ENCODE measurements around the gene CACNA1A.
A peak's percentile ranks its signal among the peaks of the same experiment; 100 is the strongest.
"Not testable (repeated sequence)": the region's sequence is repeated elsewhere in the genome, so short reads cannot be mapped to it uniquely, and the experiment has no call there.

Gene CACNA1A

GRCh38 chr19:13376537-13376936 lies 129.7 kb downstream of the CACNA1A start:
- TF ChIP-seq, protein P1, sequence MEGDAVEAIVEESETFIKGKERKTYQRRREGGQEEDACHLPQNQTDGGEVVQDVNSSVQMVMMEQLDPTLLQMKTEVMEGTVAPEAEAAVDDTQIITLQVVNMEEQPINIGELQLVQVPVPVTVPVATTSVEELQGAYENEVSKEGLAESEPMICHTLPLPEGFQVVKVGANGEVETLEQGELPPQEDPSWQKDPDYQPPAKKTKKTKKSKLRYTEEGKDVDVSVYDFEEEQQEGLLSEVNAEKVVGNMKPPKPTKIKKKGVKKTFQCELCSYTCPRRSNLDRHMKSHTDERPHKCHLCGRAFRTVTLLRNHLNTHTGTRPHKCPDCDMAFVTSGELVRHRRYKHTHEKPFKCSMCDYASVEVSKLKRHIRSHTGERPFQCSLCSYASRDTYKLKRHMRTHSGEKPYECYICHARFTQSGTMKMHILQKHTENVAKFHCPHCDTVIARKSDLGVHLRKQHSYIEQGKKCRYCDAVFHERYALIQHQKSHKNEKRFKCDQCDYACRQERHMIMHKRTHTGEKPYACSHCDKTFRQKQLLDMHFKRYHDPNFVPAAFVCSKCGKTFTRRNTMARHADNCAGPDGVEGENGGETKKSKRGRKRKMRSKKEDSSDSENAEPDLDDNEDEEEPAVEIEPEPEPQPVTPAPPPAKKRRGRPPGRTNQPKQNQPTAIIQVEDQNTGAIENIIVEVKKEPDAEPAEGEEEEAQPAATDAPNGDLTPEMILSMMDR (IDR thresholded peaks at IDR 0.05; ENCODE audit: low read depth, low read length, missing control alignments) = no peak
- H3K4me3 ChIP-seq (ENCODE audit: low read depth, low read length) = no peak overlapping the region
- DNase-seq (ENCODE audit: low read depth) = no peak

DNA sequence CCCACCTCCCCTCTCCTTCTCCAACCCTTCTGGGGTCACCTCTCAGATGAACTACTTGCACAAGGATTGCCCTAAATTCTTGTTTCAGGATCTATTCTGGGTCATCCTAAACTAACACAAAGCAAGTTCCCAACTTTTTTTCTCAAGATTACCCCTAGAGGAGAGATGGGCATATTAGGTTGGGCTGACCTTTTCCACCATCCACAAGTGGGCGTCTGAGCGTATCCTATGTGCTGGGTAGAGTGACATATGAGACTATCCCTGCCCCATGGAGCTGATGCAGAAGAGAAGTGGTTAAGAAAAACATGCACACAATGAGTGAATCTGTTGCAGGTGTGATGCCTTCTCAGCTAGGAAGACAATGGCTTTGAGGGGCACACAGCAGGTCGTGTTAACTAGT lies 132.7 kb downstream of the CACNA1A start:
- no peak for DNase-seq (ENCODE audit: low read depth)
- H3K4me3 ChIP-seq (ENCODE audit: low read depth, low read length) = no peak overlapping the region
- TF ChIP-seq, protein P1 (IDR thresholded peaks at IDR 0.05; ENCODE audit: low read depth, low read length, missing control alignments) = no peak

- H3K4me3 ChIP-seq (ENCODE audit: low read depth, low read length) = no peak overlapping the region
- TF ChIP-seq, protein P1 (IDR thresholded peaks at IDR 0.05; ENCODE audit: low read depth, low read length, missing control alignments) = no peak
- DNase-seq (ENCODE audit: low read depth) = no peak
Measured at GRCh38 chr19:13370948-13371347, 135.3 kb downstream of the CACNA1A start.

- no peak overlapping the region for H3K4me3 ChIP-seq (ENCODE audit: low read depth, low read length)
- no peak for DNase-seq (ENCODE audit: low read depth)
- TF ChIP-seq, protein P1 (IDR thresholded peaks at IDR 0.05; ENCODE audit: low read depth, low read length, missing control alignments) = peak; percentile 40
Measured at GRCh38 chr19:13366529-13367143, 139.6 kb downstream of the CACNA1A start.

- TF ChIP-seq, protein P1 (IDR thresholded peaks at IDR 0.05; ENCODE audit: low read depth, low read length, missing control alignments) = no peak
- H3K4me3 ChIP-seq (ENCODE audit: low read depth, low read length) = no peak overlapping the region
- no peak for DNase-seq (ENCODE audit: low read depth)
Measured at GRCh38 chr19:13363954-13364353, 142.3 kb downstream of the CACNA1A start.

DNA sequence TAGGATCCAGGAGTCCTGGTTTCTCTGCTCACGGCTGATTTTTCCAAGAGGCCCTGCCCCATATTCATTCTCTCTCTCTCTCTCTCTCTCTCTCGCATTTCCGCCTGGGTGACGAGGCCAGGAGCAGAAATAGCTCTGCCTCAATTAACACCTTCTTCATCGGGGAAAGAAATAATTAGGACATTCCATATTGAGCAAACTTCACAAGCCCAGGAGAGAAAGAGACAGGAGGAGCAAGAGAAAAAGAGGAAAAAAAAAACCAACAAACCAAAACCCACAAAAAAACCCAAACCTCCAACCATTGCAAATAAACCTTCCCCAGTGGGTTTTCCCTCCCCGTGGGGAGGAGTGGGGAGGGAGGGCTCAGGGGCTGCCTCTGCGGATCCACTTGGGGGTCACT lies 143.0 kb downstream of the CACNA1A start:
- DNase-seq (ENCODE audit: low read depth) = no peak
- no peak overlapping the region for H3K4me3 ChIP-seq (ENCODE audit: low read depth, low read length)
- TF ChIP-seq, protein P1 (IDR thresholded peaks at IDR 0.05; ENCODE audit: low read depth, low read length, missing control alignments) = no peak

GRCh38 chr19:13362668-13363067 lies 143.6 kb downstream of the CACNA1A start:
- DNase-seq (ENCODE audit: low read depth) = no peak
- TF ChIP-seq, protein P1 (IDR thresholded peaks at IDR 0.05; ENCODE audit: low read depth, low read length, missing control alignments) = no peak

DNA sequence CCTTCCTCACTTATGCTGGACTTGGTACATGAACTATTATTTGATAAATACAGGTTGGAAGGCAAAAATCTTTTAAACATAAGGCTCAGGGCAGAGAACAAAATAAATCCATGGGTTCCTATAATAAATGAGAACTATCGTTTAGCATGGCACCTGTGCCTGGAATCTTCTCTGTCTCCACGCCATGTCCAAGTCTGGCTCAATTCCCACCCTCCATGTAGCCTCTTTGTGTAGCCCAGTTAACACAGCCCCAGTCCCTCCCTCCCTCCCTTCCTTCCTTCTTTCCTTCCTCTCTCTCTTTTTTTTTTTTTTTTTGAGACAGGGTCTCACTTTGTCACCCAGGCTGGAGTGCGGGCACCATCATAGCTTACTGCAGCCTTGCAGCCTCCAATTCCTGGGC lies 144.6 kb downstream of the CACNA1A start:
- not testable (repeated sequence) for DNase-seq (ENCODE audit: low read depth); H3K4me3 ChIP-seq (ENCODE audit: low read depth, low read length)

More at GRCh38 chr19:13362668-13363067, 143.6 kb downstream of the CACNA1A start:
- H3K4me3 ChIP-seq (ENCODE audit: low read depth, low read length) = no peak overlapping the region
